H9 (cell line): ENCODE data around the gene LPP. TPM values are rescaled to one million over a fixed set of nuclear protein-coding genes. Genes with fewer than 3 reads are reported as not detected.

ENCODE experiments used
- DNase-seq: peaks from one replicate; pipeline ENCODE4 v3.0.0-alpha.2; 2017
- H2AFZ ChIP-seq: one replicate; pipeline ENCODE4 v1.6.1; 2013; ENCODE audit warnings: mild to moderate bottlenecking, low read length, control low read depth, moderate library complexity
- H2AK5ac ChIP-seq: 2 replicates; pipeline ENCODE4 v1.6.1; 2013; ENCODE audit warnings: low read length, control low read depth, mixed read lengths; ENCODE audit not compliant: insufficient read length
- H2BK120ac ChIP-seq: one replicate; pipeline ENCODE4 v1.6.1; 2013; ENCODE audit warnings: low read depth, mild to moderate bottlenecking, low read length, control low read depth, inconsistent platforms; ENCODE audit not compliant: poor library complexity, severe bottlenecking
- H2BK12ac ChIP-seq: 2 replicates; pipeline ENCODE4 v1.6.1; 2013; ENCODE audit warnings: low read length, control low read depth, mixed read lengths, low read depth; ENCODE audit not compliant: insufficient read length
- H2BK15ac ChIP-seq: 2 replicates; pipeline ENCODE4 v1.6.1; 2013; ENCODE audit warnings: low read depth, low read length, control low read depth
- H2BK20ac ChIP-seq: one replicate; pipeline ENCODE4 v1.6.1; 2013; ENCODE audit warnings: low read depth, mild to moderate bottlenecking, low read length, control low read depth, inconsistent platforms; ENCODE audit not compliant: poor library complexity, severe bottlenecking
- H2BK5ac ChIP-seq: 2 replicates; pipeline ENCODE4 v1.6.1; 2013; ENCODE audit warnings: low read length, control low read depth, mixed read lengths; ENCODE audit not compliant: insufficient read length
- H3K14ac ChIP-seq: 2 replicates; pipeline ENCODE4 v1.6.1; 2013; ENCODE audit warnings: low read length, control low read depth; ENCODE audit not compliant: insufficient read depth
- H3K18ac ChIP-seq: 2 replicates; pipeline ENCODE4 v1.6.1; 2013; ENCODE audit warnings: low read depth, mild to moderate bottlenecking, mixed read lengths, low read length, control low read depth; ENCODE audit not compliant: insufficient read length
- H3K23ac ChIP-seq: 2 replicates; pipeline ENCODE4 v1.6.1; 2013; ENCODE audit warnings: low read length, control low read depth, mixed read lengths, low read depth; ENCODE audit not compliant: insufficient read length
- H3K23me2 ChIP-seq: 2 replicates; pipeline ENCODE4 v1.6.1; 2013; ENCODE audit warnings: low read depth, mild to moderate bottlenecking, mixed read lengths, low read length, control low read depth; ENCODE audit not compliant: insufficient read length, poor library complexity, severe bottlenecking
- H3K27ac ChIP-seq: 2 replicates; pipeline ENCODE4 v1.5.1; 2013; ENCODE audit warnings: low read length, control low read depth, mixed read lengths, low read depth; ENCODE audit not compliant: insufficient read length
- H3K27me3 ChIP-seq: 2 replicates; pipeline ENCODE4 v1.6.1; 2013; ENCODE audit warnings: low read length, control low read depth, inconsistent platforms; ENCODE audit not compliant: insufficient read depth
- H3K4ac ChIP-seq: 2 replicates; pipeline ENCODE4 v1.6.1; 2013; ENCODE audit warnings: low read depth, mild to moderate bottlenecking, control low read depth, inconsistent platforms, low read length, moderate library complexity
- H3K4me1 ChIP-seq: 2 replicates; pipeline ENCODE4 v1.6.1; 2013; ENCODE audit warnings: low read length, control low read depth, inconsistent platforms; ENCODE audit not compliant: insufficient read depth
- H3K4me2 ChIP-seq: 2 replicates; pipeline ENCODE4 v1.6.1; 2013; ENCODE audit warnings: low read length, control low read depth, mixed read lengths; ENCODE audit not compliant: insufficient read length, insufficient read depth
- H3K56ac ChIP-seq: 2 replicates; pipeline ENCODE4 v1.6.1; 2013; ENCODE audit warnings: low read depth, mild to moderate bottlenecking, mixed read lengths, low read length, control low read depth; ENCODE audit not compliant: insufficient read length
- H3K79me1 ChIP-seq: 2 replicates; pipeline ENCODE4 v1.6.1; 2013; ENCODE audit warnings: low read depth, mild to moderate bottlenecking, moderate library complexity, low read length, control low read depth, inconsistent platforms; ENCODE audit not compliant: insufficient read depth, poor library complexity, severe bottlenecking
- H3K79me2 ChIP-seq: 2 replicates; pipeline ENCODE4 v1.6.1; 2013; ENCODE audit warnings: low read length, control low read depth, inconsistent platforms; ENCODE audit not compliant: insufficient read depth
- H3K9ac ChIP-seq: 2 replicates; pipeline ENCODE4 v1.6.1; 2013; ENCODE audit warnings: low read length, control low read depth, mixed read lengths; ENCODE audit not compliant: insufficient read length; ENCODE audit errors: extremely low read depth
- H3K9me3 ChIP-seq: one replicate; pipeline ENCODE4 v1.6.1; 2013; ENCODE audit warnings: low read depth, low read length, inconsistent platforms; ENCODE audit not compliant: control insufficient read depth
- H3T11ph ChIP-seq: one replicate; pipeline ENCODE4 v1.6.1; 2013; ENCODE audit warnings: mild to moderate bottlenecking, low read length, control low read depth, inconsistent platforms
- H4K20me1 ChIP-seq: one replicate; pipeline ENCODE4 v1.6.1; 2013; ENCODE audit not compliant: control insufficient read depth, insufficient read length, insufficient read depth
- H4K5ac ChIP-seq: 2 replicates; pipeline ENCODE4 v1.6.1; 2013; ENCODE audit warnings: low read depth, mild to moderate bottlenecking, mixed read lengths, low read length, control low read depth; ENCODE audit not compliant: insufficient read length
- H4K8ac ChIP-seq: replicated peaks from 2 replicates; pipeline ENCODE4 v1.6.1; 2013; ENCODE audit warnings: low read length, control low read depth, mixed read lengths, low read depth; ENCODE audit not compliant: insufficient read length
- H4K91ac ChIP-seq: 2 replicates; pipeline ENCODE4 v1.6.1; 2013; ENCODE audit warnings: low read depth, mild to moderate bottlenecking, moderate library complexity, mixed read lengths, low read length, control low read depth; ENCODE audit not compliant: insufficient read length
- H3K27ac Mint-ChIP-seq, 3 experiments: 2 replicates in 2 of 3; 3 replicates in 1 of 3; pipeline ENCODE4 v1.8.0; 2020 to 2021; ENCODE audit warnings: mixed read lengths in 3 of 3, mild to moderate bottlenecking in 1 of 3, moderate library complexity in 1 of 3
- H3K27me3 Mint-ChIP-seq: 2 replicates; pipeline ENCODE4 v1.8.0; 2021; ENCODE audit warnings: low read depth, mild to moderate bottlenecking, moderate library complexity, mixed read lengths
- H3K36me3 Mint-ChIP-seq, 3 experiments: 2 replicates in 2 of 3; 3 replicates in 1 of 3; pipeline ENCODE4 v1.8.0; 2020 to 2021; ENCODE audit warnings: low read depth in 3 of 3, mixed read lengths in 3 of 3; ENCODE audit not compliant: insufficient read depth in 1 of 3
- H3K4me1 Mint-ChIP-seq, 2 experiments: 2 replicates each; pipeline ENCODE4 v1.8.0; 2020; ENCODE audit warnings: mixed read lengths in 2 of 2
- H3K4me3 Mint-ChIP-seq, 2 experiments: 2 replicates in 1 of 2; 3 replicates in 1 of 2; pipeline ENCODE4 v1.8.0; 2020 to 2021; ENCODE audit warnings: mild to moderate bottlenecking in 2 of 2, mixed read lengths in 2 of 2, moderate library complexity in 1 of 2
- H3K9me3 Mint-ChIP-seq, 2 experiments: 2 replicates in 1 of 2; 3 replicates in 1 of 2; pipeline ENCODE4 v1.8.0; 2020; ENCODE audit warnings: mild to moderate bottlenecking in 2 of 2, mixed read lengths in 2 of 2, moderate library complexity in 1 of 2
- CTCF ChIP-seq: fragments of 200-600 bp; sonication (generic); conservative IDR thresholded peaks from 3 replicates; pipeline ENCODE4 v1.8.0; 2021; ENCODE audit warnings: antibody characterized with exemption, mild to moderate bottlenecking
- WGBS: extraction: QIAGEN DNeasy Blood & Tissue Kit; methylation state at CpG from one replicate; pipeline ENCODE4 v1.1.7; 2013; ENCODE audit warnings: missing lambda C conversion rate, low lambda C conversion rate, mixed read lengths; ENCODE audit not compliant: insufficient read length; ENCODE audit errors: extremely low coverage; 5-methylcytosine and 5-hydroxymethylcytosine counted together
- total RNA-seq: library from RNA; stranded (reverse); gene quantifications from 2 replicates; pipeline ENCODE4 v1.2.1, GENCODE V29; 2021

LPP gene
- total RNA-seq, 1 experiment from 2014 or later = 64.6 TPM

DNA sequence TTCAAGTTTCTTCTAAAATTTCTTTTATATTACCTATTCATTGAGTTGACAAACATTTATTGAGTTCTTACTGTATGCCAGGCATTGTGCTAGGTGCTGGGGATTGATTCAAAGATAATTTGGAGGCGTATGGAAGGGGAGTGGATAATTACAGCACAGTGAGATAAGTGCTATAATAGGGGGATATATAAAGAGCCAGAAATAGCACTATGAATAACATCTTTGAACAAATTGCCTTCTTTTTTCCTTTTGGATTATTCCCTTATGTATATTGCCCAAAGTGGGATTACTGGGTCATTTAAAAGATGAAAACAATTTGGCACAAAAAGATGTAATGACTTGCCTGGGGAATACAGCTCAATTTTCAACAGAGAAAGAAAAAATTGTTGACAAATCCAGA lies 64.6 kb downstream of the LPP start:
- H3T11ph ChIP-seq = no peak overlapping the region
- no peak overlapping the region for H3K18ac ChIP-seq
- no peak overlapping the region for H3K4me3 Mint-ChIP-seq
- H3K4ac ChIP-seq = no peak overlapping the region
- H3K9me3 Mint-ChIP-seq = no peaks in the 10 kb centered on the region
- no peak overlapping the region for H3K27ac ChIP-seq
- H4K5ac ChIP-seq = no peak overlapping the region
- no peak overlapping the region for H2AFZ ChIP-seq
- peaks cover 9% of the 10 kb centered on the region; the same call in 1 of the 2 replicates for H3K79me2 ChIP-seq
- no peak overlapping the region for H3K56ac ChIP-seq
- no peak overlapping the region for H4K8ac ChIP-seq
- H2BK15ac ChIP-seq = no peak overlapping the region
- H3K79me1 ChIP-seq = no peaks in the 10 kb centered on the region
- no peaks in the 10 kb centered on the region for H4K20me1 ChIP-seq
- no peaks in the 10 kb centered on the region for H3K27me3 Mint-ChIP-seq
- H4K91ac ChIP-seq = no peak overlapping the region
- no peak overlapping the region for H2BK120ac ChIP-seq
- no peak overlapping the region for H2AK5ac ChIP-seq
- H3K9ac ChIP-seq = no peak overlapping the region
- H2BK12ac ChIP-seq = no peak overlapping the region
- no peak overlapping the region for H2BK5ac ChIP-seq
- no peak overlapping the region for H3K14ac ChIP-seq
- no peak overlapping the region for H3K4me2 ChIP-seq
- H3K36me3 Mint-ChIP-seq = peaks cover 0 to 5% (median 0%) of the 10 kb centered on the region in 3 experiments; a peak in 1 of 7 replicates
- H3K23ac ChIP-seq = no peak overlapping the region
- WGBS = no CpG with 5 or more reads among the region's 1 CpG
- H3K27me3 ChIP-seq = no peaks in the 10 kb centered on the region
- H3K23me2 ChIP-seq = no peaks in the 10 kb centered on the region
- no peak for TF ChIP-seq CTCF
- no peak overlapping the region for H3K27ac Mint-ChIP-seq
- H2BK20ac ChIP-seq = no peak overlapping the region
- no peak for DNase-seq
- peaks cover 7% of the 10 kb centered on the region for H3K4me1 ChIP-seq
- no peaks in the 10 kb centered on the region for H3K9me3 ChIP-seq
- peaks cover 17 to 23% of the 10 kb centered on the region in 2 experiments for H3K4me1 Mint-ChIP-seq
